NCI-H446 (cell line): Measurements from ENCODE around the gene WNK1.

Experiments
- DNase-seq, 2 experiments: peaks; one replicate each; lab custom pipeline; 2025; lab: John Stamatoyannopoulos, UW

Gene WNK1

DNA sequence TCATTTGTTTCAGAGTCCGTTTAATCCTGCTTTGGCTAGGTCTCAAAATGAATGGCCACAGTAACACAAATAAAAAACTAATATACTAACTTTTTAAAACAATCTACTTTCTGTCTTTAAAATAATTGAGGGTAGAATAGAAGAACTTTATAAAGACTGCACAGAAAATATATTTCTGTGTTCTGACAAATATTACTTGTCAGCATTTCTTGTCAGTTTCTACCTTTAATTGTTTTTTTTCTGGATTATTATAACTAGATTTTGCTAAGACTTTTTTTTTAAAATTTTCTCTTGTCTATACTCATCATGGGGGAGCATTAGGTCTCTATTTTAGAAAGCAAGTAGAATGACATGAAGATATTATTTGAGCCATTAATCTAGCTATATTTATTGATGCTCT lies 110.9 kb downstream of the WNK1 start:
- DNase-seq = no peak

DNA sequence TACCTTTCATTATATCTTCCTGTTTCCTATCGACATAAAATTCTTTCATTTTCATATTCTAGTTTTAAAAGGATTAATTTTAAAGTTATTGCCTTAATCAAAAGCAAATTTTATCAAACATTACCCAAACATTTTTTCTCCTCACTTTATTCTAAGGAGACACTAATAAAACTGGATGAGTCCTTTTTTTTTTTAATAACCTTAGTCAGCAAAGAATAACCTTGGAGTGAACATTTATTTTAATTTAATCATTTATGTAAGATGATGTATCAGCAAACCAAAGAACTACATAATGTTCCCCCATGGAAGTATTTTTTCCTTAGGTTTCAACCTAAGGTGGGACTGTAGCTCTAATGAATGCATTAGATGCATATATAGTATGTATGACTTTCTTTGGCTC lies 113.2 kb downstream of the WNK1 start:
- no peak for DNase-seq

DNA sequence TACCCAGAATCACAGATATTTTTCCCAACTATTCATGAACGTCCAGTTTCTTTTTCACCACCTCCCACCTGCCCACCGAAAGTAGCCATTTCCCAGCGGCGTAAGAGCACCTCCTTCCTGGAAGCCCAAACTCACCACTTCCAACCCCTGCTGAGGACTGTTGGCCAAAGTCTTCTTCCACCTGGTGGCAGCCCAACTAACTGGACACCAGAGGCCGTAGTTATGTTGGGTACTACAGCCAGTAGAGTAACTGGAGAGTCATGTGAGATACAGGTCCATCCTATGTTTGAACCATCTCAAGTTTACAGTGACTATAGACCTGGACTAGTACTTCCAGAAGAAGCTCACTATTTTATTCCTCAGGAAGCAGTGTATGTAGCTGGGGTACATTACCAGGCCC lies 115.5 kb downstream of the WNK1 start:
- DNase-seq = no peak

DNA sequence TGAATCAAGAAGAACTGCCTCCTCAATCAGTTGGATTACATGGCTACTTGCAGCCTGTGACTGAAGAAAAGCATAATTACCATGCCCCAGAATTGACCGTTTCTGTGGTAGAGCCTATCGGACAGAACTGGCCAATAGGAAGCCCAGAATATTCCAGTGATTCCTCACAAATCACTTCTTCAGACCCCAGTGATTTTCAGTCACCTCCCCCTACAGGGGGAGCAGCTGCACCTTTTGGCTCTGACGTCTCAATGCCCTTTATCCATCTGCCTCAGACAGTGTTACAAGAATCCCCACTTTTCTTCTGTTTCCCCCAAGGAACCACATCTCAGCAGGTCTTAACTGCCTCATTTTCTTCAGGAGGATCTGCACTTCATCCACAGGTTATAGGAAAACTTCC lies 116.3 kb downstream of the WNK1 start:
- DNase-seq = no peak

DNA sequence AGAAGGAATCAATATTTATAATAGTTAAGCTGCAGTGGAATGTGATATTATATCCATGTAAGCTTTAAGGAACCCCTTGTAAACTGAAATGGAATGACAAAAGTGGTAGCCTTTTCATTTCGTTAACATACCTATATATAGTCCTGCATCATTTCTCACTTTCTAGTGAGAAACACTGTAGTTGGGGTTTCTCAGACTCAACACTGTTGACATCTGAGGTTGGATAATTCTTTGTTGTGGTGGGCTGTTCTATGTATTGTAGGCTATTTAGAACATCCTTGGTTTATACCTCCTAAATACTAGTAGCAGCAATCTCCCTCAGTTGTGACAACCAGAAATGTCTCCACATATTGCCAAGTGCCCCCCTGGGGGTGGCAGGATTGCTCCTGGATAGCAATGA lies 118.0 kb downstream of the WNK1 start:
- no peak for DNase-seq

DNA sequence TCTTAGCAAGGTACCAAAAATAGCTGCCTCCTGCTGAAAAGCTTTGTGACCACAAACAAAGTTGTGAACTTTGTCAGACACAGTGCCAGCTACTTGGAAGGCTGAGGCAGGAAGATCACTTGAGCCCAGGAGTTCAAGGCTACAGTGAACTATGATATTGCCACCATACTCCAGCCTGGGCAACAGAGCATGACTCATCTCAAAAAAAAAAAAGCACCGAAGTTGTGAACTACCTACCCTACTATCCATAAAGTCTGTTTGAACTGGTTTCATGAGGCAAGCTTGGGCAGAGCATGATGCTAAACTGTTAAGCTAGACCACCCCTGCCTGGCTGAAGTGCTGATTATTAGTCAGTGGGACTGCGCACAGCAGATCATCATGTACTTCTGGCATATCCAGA lies 121.6 kb downstream of the WNK1 start:
- no peak for DNase-seq

DNA sequence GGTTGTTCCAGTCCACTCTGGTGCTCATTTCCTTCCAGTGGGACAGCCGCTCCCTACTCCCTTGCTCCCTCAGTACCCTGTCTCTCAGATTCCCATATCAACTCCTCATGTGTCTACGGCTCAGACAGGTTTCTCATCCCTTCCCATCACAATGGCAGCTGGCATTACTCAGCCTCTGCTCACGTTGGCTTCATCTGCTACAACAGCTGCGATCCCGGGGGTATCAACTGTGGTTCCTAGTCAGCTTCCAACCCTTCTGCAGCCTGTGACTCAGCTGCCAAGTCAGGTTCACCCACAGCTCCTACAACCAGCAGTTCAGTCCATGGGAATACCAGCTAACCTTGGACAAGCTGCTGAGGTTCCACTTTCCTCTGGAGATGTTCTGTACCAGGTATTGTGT lies 127.3 kb downstream of the WNK1 start:
- peak in 1 of 2 experiments; percentile 33 for DNase-seq

DNA sequence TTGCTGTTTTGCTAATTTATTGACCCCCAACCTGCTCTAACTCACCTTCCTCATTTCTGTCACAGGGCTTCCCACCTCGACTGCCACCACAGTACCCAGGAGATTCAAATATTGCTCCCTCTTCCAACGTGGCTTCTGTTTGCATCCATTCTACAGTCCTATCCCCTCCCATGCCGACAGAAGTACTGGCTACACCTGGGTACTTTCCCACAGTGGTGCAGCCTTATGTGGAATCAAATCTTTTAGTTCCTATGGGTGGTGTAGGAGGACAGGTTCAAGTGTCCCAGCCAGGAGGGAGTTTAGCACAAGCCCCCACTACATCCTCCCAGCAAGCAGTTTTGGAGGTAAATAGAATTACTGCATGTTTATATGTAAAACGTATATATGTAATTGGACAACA lies 128.3 kb downstream of the WNK1 start:
- DNase-seq = no peak

DNA sequence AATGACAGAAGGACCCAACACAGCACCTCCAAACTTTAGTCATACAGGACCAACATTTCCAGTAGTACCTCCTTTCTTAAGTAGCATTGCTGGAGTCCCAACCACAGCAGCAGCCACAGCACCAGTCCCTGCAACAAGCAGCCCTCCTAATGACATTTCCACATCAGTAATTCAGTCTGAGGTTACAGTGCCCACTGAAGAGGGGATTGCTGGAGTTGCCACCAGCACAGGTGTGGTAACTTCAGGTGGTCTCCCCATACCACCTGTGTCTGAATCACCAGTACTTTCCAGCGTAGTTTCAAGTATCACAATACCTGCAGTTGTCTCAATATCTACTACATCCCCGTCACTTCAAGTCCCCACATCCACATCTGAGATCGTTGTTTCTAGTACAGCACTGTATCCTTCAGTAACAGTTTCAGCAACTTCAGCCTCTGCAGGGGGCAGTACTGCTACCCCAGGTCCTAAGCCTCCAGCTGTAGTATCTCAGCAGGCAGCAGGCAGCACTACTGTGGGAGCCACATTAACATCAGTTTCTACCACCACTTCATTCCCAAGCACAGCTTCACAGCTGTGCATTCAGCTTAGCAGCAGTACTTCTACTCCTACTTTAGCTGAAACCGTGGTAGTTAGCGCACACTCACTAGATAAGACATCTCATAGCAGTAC lies 132.5 kb downstream of the WNK1 start:
- DNase-seq = no peak

DNA sequence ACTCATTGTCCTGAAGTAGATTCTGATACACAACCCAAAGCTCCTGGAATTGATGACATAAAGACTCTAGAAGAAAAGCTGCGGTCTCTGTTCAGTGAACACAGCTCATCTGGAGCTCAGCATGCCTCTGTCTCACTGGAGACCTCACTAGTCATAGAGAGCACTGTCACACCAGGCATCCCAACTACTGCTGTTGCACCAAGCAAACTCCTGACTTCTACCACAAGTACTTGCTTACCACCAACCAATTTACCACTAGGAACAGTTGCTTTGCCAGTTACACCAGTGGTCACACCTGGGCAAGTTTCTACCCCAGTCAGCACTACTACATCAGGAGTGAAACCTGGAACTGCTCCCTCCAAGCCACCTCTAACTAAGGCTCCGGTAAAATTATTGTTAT lies 133.3 kb downstream of the WNK1 start:
- DNase-seq = no peak

DNA sequence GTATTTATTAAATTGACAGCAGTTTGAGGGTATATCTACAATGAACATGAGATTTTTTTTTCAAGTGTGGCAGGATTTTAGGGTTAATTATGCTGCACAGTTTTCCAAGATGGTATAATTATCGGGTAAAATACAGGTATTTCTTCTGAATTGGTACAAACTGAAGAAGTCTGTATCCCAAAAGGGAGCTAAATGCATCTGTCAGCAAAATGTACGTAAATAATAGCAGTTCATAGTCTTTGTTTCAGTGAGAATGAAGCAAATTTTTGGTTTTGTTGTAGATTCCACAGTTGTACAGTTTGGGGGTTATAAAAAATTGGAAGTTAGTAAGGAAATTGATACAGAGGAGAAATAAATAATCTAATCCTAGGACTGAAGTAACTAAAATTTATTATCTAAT lies 133.8 kb downstream of the WNK1 start:
- no peak for DNase-seq

DNA sequence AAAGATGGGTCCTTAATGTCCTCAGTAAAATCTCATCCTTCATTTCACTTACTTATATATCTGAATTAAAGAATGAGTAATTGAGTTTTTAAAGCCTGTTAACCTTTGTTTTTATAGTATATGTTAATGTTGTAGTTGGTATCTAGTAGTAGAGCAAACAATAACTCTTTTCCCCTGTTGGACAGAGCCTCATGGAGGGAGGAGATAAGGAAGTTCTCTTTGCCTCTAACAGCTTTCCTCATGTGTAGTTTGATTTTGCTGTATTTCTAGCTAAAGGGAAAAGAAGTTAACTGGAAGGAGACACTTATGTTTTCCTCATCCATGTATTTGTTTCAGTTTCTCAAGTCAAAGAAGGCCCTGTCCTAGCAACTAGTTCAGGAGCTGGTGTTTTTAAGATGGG lies 141.8 kb downstream of the WNK1 start:
- DNase-seq = no peak

DNA sequence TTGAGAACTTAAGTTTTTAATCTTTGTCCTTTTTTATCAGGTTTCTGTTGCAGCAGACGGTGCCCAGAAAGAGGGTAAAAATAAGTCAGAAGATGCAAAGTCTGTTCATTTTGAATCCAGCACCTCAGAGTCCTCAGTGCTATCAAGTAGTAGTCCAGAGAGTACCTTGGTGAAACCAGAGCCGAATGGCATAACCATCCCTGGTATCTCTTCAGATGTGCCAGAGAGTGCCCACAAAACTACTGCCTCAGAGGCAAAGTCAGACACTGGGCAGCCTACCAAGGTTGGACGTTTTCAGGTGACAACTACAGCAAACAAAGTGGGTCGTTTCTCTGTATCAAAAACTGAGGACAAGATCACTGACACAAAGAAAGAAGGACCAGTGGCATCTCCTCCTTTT lies 143.7 kb downstream of the WNK1 start:
- no peak for DNase-seq

DNA sequence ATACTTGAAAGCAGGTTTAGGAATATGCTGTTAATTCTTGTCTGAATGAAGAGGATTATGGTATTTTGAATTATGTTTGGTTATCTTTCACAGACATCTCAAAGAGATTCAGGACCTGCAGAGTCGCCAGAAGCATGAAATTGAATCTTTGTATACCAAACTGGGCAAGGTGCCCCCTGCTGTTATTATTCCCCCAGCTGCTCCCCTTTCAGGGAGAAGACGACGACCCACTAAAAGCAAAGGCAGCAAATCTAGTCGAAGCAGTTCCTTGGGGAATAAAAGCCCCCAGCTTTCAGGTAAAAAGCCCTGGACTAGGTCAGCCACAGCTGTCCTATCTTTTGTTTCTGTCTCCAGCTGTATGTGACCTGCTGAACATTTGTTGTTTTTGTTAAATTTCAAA lies 145.0 kb downstream of the WNK1 start:
- DNase-seq = no peak

DNA sequence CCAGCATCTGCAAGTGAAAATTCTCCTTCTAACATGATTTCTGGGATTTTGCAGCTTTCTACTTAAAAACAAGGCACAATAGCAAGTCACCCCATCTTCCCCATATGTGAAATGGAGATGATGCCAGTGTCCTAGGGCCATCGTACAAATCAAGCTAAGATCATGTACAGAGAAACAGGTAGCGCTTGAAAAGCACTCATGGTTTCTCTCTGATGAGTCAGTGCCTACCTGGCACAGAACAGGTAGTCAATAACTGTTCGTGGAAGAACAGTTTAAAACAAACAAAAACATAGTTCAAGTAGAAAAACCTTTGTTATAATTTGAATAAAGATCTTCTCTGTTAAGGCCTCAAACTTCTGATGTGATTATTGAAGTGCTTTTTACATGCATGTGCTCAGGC lies 150.2 kb downstream of the WNK1 start:
- no peak for DNase-seq

DNA sequence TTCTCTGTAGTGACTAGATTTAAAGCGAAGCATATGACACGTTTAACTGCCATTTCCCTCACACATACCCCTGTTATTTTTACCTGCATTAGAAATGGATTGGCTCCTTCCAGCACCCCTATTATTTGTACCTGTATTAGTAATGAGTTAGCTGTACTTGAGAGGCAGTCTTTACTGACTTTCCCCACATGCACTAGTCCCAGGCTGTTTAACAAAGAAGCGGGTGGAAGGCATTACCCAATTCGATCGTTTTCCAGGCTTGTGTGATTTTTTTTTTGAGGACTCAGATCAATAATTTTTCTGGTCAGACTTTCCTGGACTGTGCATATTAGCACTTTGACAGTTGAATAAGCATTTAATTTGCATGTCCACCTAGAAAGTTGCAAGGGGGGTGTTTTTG lies 150.7 kb downstream of the WNK1 start:
- DNase-seq = no peak

DNA sequence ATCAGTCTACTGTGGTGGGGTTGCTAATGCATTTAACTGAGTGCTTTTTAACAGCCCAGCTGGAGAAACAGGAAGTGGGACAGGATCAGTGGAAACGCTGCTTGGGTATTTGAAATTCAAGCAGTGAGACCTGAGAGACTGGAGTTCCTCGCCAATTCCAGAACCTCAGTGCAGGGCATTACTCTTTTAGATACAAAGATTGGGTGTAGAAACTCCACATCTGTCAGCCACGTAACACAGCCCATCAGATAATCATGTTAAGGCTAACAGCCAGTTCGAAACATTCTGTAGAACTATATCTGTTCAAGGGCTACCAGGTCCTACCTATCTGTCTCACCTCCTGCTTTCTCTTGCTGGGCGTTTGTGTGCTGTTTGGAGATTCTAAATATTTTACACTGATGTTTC lies 151.6 kb downstream of the WNK1 start:
- DNase-seq = no peak

DNA sequence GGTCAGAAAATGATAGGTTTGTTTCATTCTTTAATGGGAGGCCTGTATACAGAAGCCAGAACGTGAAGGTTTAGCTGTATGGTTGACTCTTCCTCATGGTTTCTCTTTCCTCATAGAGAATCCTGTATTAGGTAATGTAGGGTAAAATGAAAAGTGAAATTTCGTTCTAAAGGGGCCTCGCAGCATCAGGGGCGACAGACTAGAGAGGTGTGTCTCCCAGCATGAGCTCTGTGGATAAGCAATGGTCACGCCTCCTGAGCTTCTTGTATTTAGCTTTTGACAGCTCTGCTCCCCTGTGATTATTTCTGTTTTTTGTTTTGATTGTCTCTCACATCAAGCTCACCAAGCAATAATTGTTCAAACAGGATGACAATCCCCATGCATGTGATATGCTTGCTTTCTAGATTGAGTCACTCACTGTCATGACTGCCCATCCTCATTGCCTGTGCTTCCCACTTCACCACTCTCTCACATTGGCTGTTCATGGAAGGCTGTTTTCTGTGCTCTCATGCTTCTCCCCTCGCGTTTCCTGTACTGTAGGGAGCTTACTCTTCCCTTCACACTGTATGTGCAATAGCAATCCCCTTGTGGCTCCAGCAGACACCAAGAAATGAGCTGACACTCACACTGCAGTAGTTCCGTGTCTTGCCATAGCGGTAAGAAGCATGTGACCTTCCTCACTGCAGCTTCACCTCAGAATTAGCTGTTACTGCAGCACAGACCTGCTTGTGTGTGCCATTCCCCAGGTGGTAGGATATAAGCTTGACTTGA lies 153.1 kb downstream of the WNK1 start:
- DNase-seq = no peak

DNA sequence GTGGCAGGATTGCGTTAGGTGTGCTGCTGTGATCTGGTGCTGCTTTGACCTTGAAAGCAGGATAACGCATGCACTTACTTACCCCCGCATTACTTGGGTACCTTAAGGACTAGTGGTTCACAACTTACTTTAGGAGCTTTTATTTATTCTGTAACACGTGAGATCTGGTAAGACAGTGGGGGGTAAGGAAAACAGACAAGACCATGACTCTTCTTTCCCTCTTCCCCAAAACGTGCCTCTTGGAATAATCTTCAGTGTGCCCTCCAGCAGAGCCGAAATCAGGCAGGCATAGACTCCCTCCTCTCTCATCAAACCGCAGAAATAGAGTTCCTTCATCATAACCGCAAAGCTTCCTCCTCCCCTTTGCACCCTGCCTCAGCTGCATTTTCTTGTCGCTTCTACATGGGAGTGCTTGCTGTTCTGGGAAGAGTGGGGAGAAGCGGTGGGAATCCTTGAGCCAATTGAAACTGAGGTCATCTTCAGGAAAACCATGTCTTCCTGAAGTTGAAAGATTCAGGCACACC lies 153.7 kb downstream of the WNK1 start:
- no peak for DNase-seq

DNA sequence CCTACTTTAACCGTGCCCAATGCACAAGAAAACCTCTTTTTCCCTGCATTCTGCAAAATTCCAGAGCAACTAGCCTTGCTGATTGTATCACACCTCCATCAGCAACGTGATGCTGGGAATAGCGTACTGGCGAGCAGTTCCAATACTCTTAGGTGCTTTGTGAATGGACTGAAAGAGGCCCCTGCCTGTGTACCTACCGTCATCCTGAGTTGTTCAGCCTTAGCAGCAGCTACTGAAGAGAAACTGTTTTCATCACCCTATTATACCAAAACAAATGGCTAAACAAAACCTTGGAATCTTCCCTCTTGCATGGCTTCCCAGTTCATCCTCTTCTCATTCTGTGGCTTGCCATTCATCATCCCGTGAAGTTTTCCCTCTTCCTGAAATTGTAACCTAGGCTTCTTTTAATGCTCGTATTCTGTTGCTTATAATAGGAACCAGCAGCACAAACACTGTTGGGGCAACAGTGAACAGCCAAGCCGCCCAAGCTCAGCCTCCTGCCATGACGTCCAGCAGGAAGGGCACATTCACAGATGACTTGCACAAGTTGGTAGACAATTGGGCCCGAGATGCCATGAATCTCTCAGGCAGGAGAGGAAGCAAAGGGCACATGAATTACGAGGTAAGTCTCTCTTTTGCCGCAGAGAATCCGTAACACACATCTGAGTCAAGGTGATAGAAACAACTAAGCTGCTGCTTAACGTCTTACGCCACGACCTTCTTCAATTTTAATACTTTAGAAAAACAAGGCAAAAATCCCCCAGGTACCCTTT lies 155.2 kb downstream of the WNK1 start:
- no peak for DNase-seq

DNA sequence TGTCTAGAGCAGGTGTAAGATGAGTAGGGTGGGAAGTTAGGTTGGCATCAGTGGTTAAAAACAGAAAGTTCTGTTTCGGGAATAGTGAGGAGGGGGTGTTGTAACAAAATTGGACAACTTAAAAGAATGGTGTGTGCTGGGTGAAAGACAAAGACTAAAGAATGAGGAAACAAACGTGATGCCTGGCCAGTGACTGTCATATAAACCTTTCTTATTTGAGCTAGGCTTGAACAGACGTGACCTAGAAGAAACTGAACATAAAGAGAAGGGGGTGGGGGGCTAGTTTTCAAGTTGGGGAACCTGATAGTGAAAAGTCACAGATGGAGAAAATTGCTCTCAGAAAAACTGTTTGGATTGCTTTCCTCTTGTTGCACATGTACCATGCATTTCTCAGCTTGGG lies 157.5 kb downstream of the WNK1 start:
- no peak for DNase-seq

DNA sequence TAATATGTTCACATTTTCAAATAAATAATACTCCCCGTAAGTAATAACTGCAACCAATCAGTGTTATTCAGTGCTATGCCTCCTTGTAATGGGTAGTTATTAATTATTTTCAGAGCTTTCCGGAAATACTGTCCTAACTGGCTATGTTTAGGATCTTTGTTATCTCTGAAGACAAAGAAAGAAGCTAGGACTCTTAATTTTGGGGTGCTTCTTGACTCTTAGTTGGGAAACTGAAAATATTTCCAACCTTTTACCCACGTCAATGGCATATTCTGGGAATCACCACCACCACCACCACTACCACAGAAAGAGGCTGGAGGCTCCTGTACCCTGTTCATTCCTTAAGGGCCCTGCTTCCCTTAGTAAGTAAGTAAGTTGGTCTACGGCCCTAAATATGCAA lies 158.0 kb downstream of the WNK1 start:
- no peak for DNase-seq
